ENCODE measurements around the gene ORM1.

ORM1 gene

DNA sequence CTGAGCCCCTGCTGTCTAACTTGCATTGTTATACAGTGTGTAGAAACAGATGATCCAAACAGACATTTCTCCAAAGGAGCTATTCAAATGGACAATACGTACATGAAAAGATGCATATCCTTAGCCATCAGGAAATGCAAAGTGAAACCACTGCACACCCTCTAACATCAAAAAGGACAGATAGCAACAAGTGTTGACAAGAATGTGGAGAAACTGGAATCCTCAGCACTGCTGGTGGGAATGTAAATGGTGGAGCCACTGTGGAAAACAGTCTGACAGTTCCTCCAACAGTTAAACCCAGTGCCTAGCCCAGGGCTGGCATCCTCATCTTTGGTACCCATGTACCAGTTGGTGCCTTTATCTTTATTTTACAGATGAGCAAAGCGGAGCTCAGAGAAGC is 15.3 kb downstream of the ORM1 start:
- Histone ChIP-seq H3K4me3 (ENCODE audit: extremely low read depth, insufficient read depth, low read length, poor library complexity, severe bottlenecking) (no peak overlapping the region), H3K4me1 (ENCODE audit: control insufficient read depth, insufficient read depth, low read length, poor library complexity, severe bottlenecking) (no peaks in the 10 kb centered on the region), H3K36me3 (ENCODE audit: control insufficient read depth, insufficient read depth, low read length) (peaks cover 56% of the 10 kb centered on the region), H3K9me3 (ENCODE audit: control insufficient read depth, low read length) (no peaks in the 10 kb centered on the region), H3K27ac (ENCODE audit: low read depth, low read length, severe bottlenecking) (no peak overlapping the region)
- WGBS, 2 experiments (ENCODE audit: insufficient coverage in 2 of 2), result 75 to 100% methylated on average over 1 to 2 of the region's 2 CpGs

DNA sequence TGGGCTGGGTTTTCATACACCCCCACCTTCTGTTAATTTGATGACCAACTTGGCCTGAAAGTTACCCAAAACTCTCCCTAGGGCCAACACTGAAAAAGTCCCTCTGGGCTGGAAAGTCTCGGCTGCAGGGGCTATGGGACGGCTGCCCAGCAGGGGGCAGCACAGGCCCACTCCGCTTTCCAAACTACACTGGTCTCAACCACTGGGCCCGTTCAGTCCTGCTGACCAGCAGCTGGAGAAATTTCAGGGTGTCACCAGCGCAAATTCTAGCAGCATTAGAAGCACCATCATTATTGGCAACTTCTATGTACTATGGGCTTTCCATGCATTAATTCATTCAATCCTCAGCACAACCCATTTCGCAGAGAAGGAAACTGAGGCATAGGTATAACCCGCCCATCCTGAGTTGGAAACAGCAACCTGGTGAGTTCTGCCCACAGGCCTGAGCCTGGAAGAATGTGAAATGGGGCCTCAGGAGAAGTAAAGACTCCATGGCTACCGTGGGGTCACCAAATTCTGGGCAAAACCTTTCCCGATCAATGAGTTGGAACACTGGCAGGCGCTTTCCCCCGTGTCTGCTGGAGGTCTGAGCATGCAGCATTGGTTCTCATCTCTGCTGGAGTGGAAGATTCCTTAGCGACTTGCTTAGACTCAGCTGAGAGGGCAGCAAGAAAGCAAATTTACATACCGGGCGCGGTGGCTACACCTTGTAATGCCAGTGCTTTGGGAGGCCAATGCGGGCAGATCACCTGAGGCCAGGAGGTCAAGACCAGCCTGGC is 16.4 kb downstream of the ORM1 start:
- Histone ChIP-seq H3K4me1 (ENCODE audit: control insufficient read depth, insufficient read depth, low read length, poor library complexity, severe bottlenecking) (no peaks in the 10 kb centered on the region), H3K27ac (ENCODE audit: low read depth, low read length, severe bottlenecking) (no peak overlapping the region), H3K9me3 (ENCODE audit: control insufficient read depth, low read length) (no peaks in the 10 kb centered on the region), H3K36me3 (ENCODE audit: control insufficient read depth, insufficient read depth, low read length) (peaks cover 67% of the 10 kb centered on the region), H3K4me3 (ENCODE audit: extremely low read depth, insufficient read depth, low read length, poor library complexity, severe bottlenecking) (no peak overlapping the region)
- WGBS, 2 experiments (ENCODE audit: insufficient coverage in 2 of 2), result 75 to 84% methylated on average over 14 to 16 of the region's 16 CpGs

DNA sequence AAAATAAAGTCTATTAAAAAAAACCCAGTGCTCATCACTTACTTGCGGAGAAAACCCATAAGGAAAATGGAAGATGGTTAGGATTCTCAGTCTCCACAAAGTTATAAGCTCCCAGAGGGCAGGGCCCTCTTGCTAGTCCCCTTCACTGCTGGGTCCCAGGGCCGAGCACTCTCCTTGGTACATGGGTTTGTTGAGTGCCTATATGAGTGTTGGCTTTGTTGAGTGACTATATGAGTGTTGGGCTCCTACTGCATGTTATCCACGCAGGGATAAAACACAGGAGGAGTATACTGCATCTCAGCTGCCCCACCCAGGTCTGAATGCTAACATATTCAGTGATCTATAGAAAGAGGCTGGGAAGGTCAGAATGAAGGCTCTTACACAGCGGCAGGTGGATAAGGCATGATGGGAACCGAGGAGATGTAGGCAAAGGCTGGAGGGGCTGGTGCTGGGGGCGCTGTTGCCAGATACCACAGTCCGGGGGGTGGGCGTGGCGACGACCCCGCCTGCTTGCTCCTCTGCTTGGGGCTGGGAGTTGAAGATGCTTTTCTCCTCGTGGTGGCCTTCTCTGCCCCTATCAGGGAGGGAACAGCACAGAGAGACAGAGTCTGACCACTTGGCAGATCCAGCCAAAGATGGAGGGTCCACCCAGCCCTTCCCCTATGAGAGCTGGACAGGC is 18.4 kb downstream of the ORM1 start:
- no peaks in the 10 kb centered on the region for H3K9me3 ChIP-seq (ENCODE audit: control insufficient read depth, low read length)
- H3K4me1 ChIP-seq (ENCODE audit: control insufficient read depth, insufficient read depth, low read length, poor library complexity, severe bottlenecking), result no peaks in the 10 kb centered on the region
- no peak overlapping the region for H3K4me3 ChIP-seq (ENCODE audit: extremely low read depth, insufficient read depth, low read length, poor library complexity, severe bottlenecking)
- H3K27ac ChIP-seq (ENCODE audit: low read depth, low read length, severe bottlenecking), result no peak overlapping the region
- 92 to 94% methylated on average over 6 to 10 of the region's 12 CpGs for WGBS, 2 experiments (ENCODE audit: insufficient coverage in 2 of 2)
- H3K36me3 ChIP-seq (ENCODE audit: control insufficient read depth, insufficient read depth, low read length), result peaks cover 78% of the 10 kb centered on the region

DNA sequence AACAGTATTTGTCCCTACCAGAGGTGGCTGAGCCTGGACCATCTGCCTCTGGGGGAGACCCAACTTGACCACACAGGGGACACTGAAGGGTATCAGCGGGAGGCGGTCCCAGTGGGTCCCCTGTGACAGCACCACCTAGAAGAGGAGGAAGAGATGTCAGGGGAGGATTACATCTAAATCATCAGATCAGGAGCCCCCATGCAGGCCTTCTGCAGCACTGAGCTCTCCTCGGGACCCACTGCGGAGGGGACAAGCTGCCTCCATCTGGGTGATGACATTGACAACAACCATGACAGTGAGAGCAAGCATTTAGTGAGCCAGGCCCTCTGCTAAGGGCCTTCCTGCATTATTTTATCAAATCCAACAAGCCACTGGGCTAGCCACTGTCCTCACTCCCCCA is 19.1 kb downstream of the ORM1 start:
- no peaks in the 10 kb centered on the region for H3K9me3 ChIP-seq (ENCODE audit: control insufficient read depth, low read length)
- peaks cover 84% of the 10 kb centered on the region for H3K36me3 ChIP-seq (ENCODE audit: control insufficient read depth, insufficient read depth, low read length)
- H3K4me1 ChIP-seq (ENCODE audit: control insufficient read depth, insufficient read depth, low read length, poor library complexity, severe bottlenecking), result no peaks in the 10 kb centered on the region
- WGBS, 2 experiments (ENCODE audit: insufficient coverage in 2 of 2), result 97 to 100% methylated on average over 2 to 4 of the region's 4 CpGs
- H3K27ac ChIP-seq (ENCODE audit: low read depth, low read length, severe bottlenecking), result no peak overlapping the region
- no peak overlapping the region for H3K4me3 ChIP-seq (ENCODE audit: extremely low read depth, insufficient read depth, low read length, poor library complexity, severe bottlenecking)

DNA sequence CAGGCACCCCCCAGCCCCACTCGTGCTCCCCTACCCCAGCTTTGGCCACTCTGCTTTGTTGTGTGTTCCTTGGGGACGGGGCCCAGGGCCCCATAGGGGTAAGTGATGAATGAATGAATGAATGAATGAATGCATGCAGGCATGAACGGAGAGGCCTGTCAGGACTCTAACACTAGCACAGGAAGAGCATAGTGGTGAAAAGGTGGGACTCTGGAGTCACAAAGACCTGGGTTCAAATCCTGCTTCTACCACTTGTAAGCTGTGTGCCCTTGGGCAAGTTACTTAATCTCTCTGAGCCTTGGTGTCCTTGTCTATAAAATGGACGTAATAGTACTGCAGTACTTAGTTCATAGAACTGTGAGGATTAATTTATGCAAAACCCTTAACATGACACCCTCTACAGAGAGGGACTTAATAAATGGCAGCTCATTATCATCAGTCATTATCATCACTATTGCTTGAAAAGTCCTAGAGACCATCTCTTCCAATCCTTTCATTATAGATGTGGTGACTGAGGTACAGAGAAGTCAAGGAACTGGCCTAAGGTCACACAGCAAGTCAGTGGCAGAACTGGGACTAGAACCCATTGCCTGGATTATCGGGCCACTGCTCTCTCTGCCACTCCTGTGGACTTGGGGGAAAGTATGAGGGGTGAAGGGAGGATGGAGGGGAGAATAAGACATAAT is 20.0 kb downstream of the ORM1 start:
- WGBS, 2 experiments (ENCODE audit: insufficient coverage in 2 of 2), result 83 to 100% methylated on average over 2 to 3 of the region's 5 CpGs
- Histone ChIP-seq H3K27ac (ENCODE audit: low read depth, low read length, severe bottlenecking) (no peak overlapping the region), H3K9me3 (ENCODE audit: control insufficient read depth, low read length) (no peaks in the 10 kb centered on the region), H3K36me3 (ENCODE audit: control insufficient read depth, insufficient read depth, low read length) (peaks cover 83% of the 10 kb centered on the region), H3K4me3 (ENCODE audit: extremely low read depth, insufficient read depth, low read length, poor library complexity, severe bottlenecking) (no peak overlapping the region), H3K4me1 (ENCODE audit: control insufficient read depth, insufficient read depth, low read length, poor library complexity, severe bottlenecking) (no peaks in the 10 kb centered on the region)

DNA sequence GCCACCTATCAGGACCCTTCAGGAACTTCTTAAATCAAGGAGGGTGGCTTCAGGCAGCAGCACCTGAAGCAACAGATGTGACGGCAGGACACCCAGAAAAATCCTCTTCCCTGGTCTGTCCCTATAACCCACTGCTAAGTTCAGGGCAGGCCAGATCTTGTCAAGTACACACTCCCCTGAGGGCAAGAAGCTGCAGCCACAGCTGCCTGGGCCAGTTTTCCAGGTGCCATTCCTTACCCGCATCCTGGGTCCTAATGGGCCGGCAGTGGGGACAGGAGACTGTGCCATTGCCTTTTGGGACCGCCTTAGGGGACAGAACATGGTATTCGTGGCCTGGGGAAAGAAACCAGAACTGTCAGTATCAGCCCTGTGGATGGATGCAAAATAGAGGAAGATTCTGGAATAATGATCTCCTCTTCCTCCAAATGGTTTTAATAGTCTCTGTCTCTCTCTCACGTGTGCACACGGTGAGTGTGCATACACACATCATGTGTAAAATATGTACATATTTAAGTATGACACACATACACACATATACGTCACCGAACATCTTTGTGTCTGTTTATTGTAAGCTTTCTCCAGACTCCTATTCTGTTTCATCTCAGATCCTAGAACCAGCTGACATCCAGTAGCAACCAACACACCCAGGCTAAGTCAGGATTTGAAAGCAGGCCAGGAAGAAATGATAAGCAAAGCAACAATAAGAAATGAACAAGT is 20.7 kb downstream of the ORM1 start:
- Histone ChIP-seq H3K4me1 (ENCODE audit: control insufficient read depth, insufficient read depth, low read length, poor library complexity, severe bottlenecking) (peaks cover 6% of the 10 kb centered on the region), H3K27ac (ENCODE audit: low read depth, low read length, severe bottlenecking) (no peak overlapping the region), H3K36me3 (ENCODE audit: control insufficient read depth, insufficient read depth, low read length) (peaks cover 81% of the 10 kb centered on the region), H3K9me3 (ENCODE audit: control insufficient read depth, low read length) (no peaks in the 10 kb centered on the region), H3K4me3 (ENCODE audit: extremely low read depth, insufficient read depth, low read length, poor library complexity, severe bottlenecking) (no peak overlapping the region)
- 89 to 100% methylated on average over 3 to 5 of the region's 9 CpGs for WGBS, 2 experiments (ENCODE audit: insufficient coverage in 2 of 2)

DNA sequence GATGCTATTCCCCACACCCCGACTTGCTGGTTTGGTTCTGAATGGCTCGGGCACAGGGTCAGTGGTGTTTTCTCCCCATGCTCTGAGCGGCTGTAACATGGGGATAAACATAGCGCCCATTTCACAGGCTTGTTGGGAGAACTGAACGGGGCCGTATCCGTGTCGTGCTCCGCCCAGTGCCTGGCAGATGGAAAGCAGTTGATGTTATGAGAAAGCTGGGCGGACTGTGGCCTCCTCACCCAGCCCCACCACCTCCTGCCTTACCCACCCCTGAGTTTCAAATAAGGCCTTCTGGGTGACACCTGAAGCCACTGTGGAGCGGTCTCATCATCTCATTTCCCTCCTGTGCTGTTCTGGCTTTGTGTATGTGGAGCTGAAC is 21.3 kb downstream of the ORM1 start:
- no peaks in the 10 kb centered on the region for H3K9me3 ChIP-seq (ENCODE audit: control insufficient read depth, low read length)
- no peak overlapping the region for H3K27ac ChIP-seq (ENCODE audit: low read depth, low read length, severe bottlenecking)
- WGBS, 2 experiments (ENCODE audit: insufficient coverage in 2 of 2), result 91 to 96% methylated on average over 5 to 10 of the region's 11 CpGs
- H3K36me3 ChIP-seq (ENCODE audit: control insufficient read depth, insufficient read depth, low read length), result peaks cover 76% of the 10 kb centered on the region
- peaks cover 8% of the 10 kb centered on the region for H3K4me1 ChIP-seq (ENCODE audit: control insufficient read depth, insufficient read depth, low read length, poor library complexity, severe bottlenecking)
- no peak overlapping the region for H3K4me3 ChIP-seq (ENCODE audit: extremely low read depth, insufficient read depth, low read length, poor library complexity, severe bottlenecking)

DNA sequence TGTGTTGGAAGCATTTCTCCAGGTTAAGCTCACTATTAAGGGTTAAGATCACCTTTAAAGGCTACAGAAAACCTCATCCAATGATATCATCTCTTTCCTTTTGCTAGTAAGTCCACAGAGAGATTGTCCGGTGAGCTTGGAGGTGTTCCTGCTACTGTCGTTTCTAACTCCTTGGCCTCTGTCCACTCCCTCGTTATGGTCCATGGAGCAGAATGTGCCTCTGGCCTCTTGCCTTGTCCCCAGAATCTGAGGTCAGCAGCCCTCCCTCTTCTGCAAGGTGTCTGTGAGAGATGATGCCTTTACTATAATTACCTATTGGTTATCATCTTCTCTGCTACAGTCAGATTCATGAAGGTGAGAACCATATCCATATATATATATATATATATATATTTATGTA is 21.8 kb downstream of the ORM1 start:
- 84 to 91% methylated on average over 3 of the region's 3 CpGs for WGBS, 2 experiments (ENCODE audit: insufficient coverage in 2 of 2)
- Histone ChIP-seq H3K4me1 (ENCODE audit: control insufficient read depth, insufficient read depth, low read length, poor library complexity, severe bottlenecking) (peaks cover 14% of the 10 kb centered on the region), H3K27ac (ENCODE audit: low read depth, low read length, severe bottlenecking) (no peak overlapping the region), H3K9me3 (ENCODE audit: control insufficient read depth, low read length) (no peaks in the 10 kb centered on the region), H3K36me3 (ENCODE audit: control insufficient read depth, insufficient read depth, low read length) (peaks cover 72% of the 10 kb centered on the region), H3K4me3 (ENCODE audit: extremely low read depth, insufficient read depth, low read length, poor library complexity, severe bottlenecking) (no peak overlapping the region)

DNA sequence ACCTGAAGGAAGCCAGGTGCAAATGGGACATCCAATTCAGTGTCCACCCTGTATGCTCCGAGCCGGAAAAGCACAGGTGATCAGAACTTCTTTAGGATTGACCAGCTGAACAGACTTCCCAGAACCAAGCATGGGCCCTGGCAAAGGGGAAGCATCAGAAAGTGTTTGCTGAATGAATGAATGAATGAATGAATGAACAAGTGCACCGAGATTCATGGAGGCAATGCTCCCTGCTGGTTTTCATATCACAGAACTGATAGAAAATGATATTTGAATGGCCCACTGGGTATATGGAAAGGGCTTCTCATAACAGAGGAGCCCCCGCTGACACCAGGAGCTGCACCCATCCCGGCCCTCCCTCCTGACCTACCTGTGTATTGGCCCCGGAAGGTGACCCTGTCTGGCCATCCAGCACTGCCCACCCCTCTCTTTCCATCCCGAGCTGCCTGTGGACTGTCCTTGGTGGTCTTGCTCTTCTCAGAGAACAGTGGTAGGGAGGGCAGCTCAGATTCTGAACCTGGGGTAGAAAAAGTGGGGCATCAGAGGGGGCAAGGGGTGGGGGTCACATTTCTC is 22.7 kb downstream of the ORM1 start:
- Histone ChIP-seq H3K4me1 (ENCODE audit: control insufficient read depth, insufficient read depth, low read length, poor library complexity, severe bottlenecking) (peaks cover 16% of the 10 kb centered on the region), H3K4me3 (ENCODE audit: extremely low read depth, insufficient read depth, low read length, poor library complexity, severe bottlenecking) (no peak overlapping the region), H3K27ac (ENCODE audit: low read depth, low read length, severe bottlenecking) (no peak overlapping the region), H3K9me3 (ENCODE audit: control insufficient read depth, low read length) (no peaks in the 10 kb centered on the region), H3K36me3 (ENCODE audit: control insufficient read depth, insufficient read depth, low read length) (peaks cover 74% of the 10 kb centered on the region)
- WGBS, 2 experiments (ENCODE audit: insufficient coverage in 2 of 2), result 93 to 98% methylated on average over 6 of the region's 7 CpGs

DNA sequence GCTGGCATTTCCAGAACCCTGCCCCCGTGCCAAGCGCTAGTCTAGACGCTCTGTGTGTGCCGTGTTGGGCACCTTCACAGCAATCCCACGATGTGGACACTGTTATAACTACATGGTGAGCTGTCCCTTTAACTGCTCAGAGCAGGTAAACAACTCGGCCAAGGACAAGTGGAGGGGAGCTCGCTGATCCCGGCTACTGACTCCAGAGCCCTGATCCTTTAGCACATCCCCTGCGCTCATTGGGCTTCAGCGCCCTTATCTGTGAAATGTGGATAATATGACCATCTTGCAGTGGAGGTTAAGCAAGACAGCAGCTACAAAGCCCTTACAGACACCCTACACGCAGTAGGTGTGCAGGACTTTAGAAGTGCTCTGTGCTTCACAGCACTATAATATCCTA is 23.2 kb downstream of the ORM1 start:
- Histone ChIP-seq H3K27ac (ENCODE audit: low read depth, low read length, severe bottlenecking) (no peak overlapping the region), H3K4me3 (ENCODE audit: extremely low read depth, insufficient read depth, low read length, poor library complexity, severe bottlenecking) (no peak overlapping the region), H3K4me1 (ENCODE audit: control insufficient read depth, insufficient read depth, low read length, poor library complexity, severe bottlenecking) (peaks cover 16% of the 10 kb centered on the region), H3K9me3 (ENCODE audit: control insufficient read depth, low read length) (no peaks in the 10 kb centered on the region), H3K36me3 (ENCODE audit: control insufficient read depth, insufficient read depth, low read length) (peaks cover 76% of the 10 kb centered on the region)
- WGBS, 2 experiments (ENCODE audit: insufficient coverage in 2 of 2), result 92 to 97% methylated on average over 7 to 8 of the region's 11 CpGs
